HCT116 (cell line): Measurements from ENCODE around the gene EID2B. TPM values are rescaled to one million over a fixed set of nuclear protein-coding genes. Genes with fewer than 3 reads are reported as not detected.

Experiments used
- ATAC-seq: fragments of 200-7000 bp; cut with Tn5 transposase; 2 replicates; pipeline ENCODE4 v1.9.1; 2020; ENCODE audit warnings: mild to moderate bottlenecking, moderate library complexity
- BruUV-seq: library from RNA; stranded (reverse); fragments of 400-500 nt; replicated peaks from 2 replicates; lab custom pipeline; 2021; lab: Mats Ljungman, UMichigan
- CTCF ChIA-PET: fragments of 300-600 bp; sonication (Branson Sonifier 250); formaldehyde crosslinking; loops from one replicate; lab custom pipeline; 2021; ENCODE audit warnings: antibody characterized with exemption; lab: Charles Lee
- POLR2A ChIA-PET: fragments of 300-600, 350-600 bp; sonication (Branson Sonifier 250); formaldehyde crosslinking; loops from one replicate; lab custom pipeline; 2021; ENCODE audit warnings: antibody characterized with exemption; lab: Charles Lee
- RAD21 ChIA-PET, 2 experiments: fragments of 300-600 bp; sonication (Branson Sonifier 250); formaldehyde crosslinking; loops; one replicate each; lab custom pipeline; 2023; ENCODE audit warnings: low total read pairs in 2 of 2; ENCODE audit not compliant: uncharacterized antibody in 2 of 2, unreplicated experiment in 2 of 2, low non-redundant PET in 1 of 2; lab: Charles Lee
- DNase-seq: peaks from one replicate; pipeline ENCODE4 v3.0.0-alpha.2; 2010; ENCODE audit warnings: low read depth, low spot score
- H2AFZ ChIP-seq: fragments of 200-600 bp; shearing (Covaris generic), sonication (generic); 2 replicates; pipeline ENCODE4 v1.6.1; 2017; ENCODE audit warnings: low read depth, mixed run types, mixed read lengths, antibody characterized with exemption, low read length; ENCODE audit not compliant: poor library complexity, severe bottlenecking
- H3K27ac ChIP-seq: 2 replicates; pipeline ENCODE4 v1.5.1; 2012; ENCODE audit warnings: low read depth, low read length
- H3K27me3 ChIP-seq: fragments of 200-600 bp; sonication (generic); 2 replicates; pipeline ENCODE4 v1.6.1; 2016; ENCODE audit warnings: mixed run types, low read length, mixed read lengths; ENCODE audit not compliant: insufficient read depth
- H3K36me3 ChIP-seq, 2 experiments: fragments of 200-500 bp in 1 of 2; fragments of 200-600 bp in 1 of 2; sonication (Bioruptor generic) in 1 of 2; sonication (generic) in 1 of 2; 2 replicates each; pipeline versions ENCODE4 v1.5.1 to v1.6.1; 2014 to 2016; ENCODE audit warnings: low read length in 2 of 2, inconsistent platforms in 1 of 2, mixed read lengths in 1 of 2, mixed run types in 1 of 2; ENCODE audit not compliant: insufficient read depth in 2 of 2, control insufficient read depth in 1 of 2
- H3K4me1 ChIP-seq, 2 experiments: fragments of 200-600 bp in 1 of 2; sonication (generic) in 1 of 2; 2 replicates each; pipeline versions ENCODE4 v1.5.1 to v1.6.1; 2012 to 2017; ENCODE audit warnings: low read length in 2 of 2, inconsistent platforms in 1 of 2, mild to moderate bottlenecking in 1 of 2, mixed read lengths in 1 of 2, mixed run types in 1 of 2, moderate library complexity in 1 of 2; ENCODE audit not compliant: insufficient read depth in 2 of 2, control insufficient read depth in 1 of 2
- H3K4me2 ChIP-seq: fragments of 200-600 bp; sonication (generic); 2 replicates; pipeline ENCODE4 v1.6.1; 2017; ENCODE audit warnings: mixed run types, low read length, mixed read lengths
- H3K4me3 ChIP-seq, 2 experiments: fragments of 200-600 bp in 1 of 2; sonication (generic) in 1 of 2; replicated peaks in 1 of 2; 2 replicates each; pipeline ENCODE4 v1.5.1; 2011 to 2016; ENCODE audit warnings: low read length in 2 of 2, control low read depth in 1 of 2, low read depth in 1 of 2, mild to moderate bottlenecking in 1 of 2, mixed read lengths in 1 of 2, mixed run types in 1 of 2
- H3K79me2 ChIP-seq: fragments of 200-600 bp; sonication (generic); 2 replicates; pipeline ENCODE4 v1.6.1; 2017; ENCODE audit warnings: mild to moderate bottlenecking, mixed run types, low read length, moderate library complexity, mixed read lengths; ENCODE audit not compliant: insufficient read depth
- H3K9ac ChIP-seq: fragments of 200-600 bp; sonication (generic); 2 replicates; pipeline ENCODE4 v1.6.1; 2016; ENCODE audit warnings: low read length, mixed read lengths
- H3K9me2 ChIP-seq: fragments of 200-600 bp; sonication (generic), shearing (Covaris generic); 2 replicates; pipeline ENCODE4 v1.6.1; 2017; ENCODE audit warnings: mixed run types, mild to moderate bottlenecking, moderate library complexity; ENCODE audit not compliant: insufficient read depth
- H3K9me3 ChIP-seq, 2 experiments: fragments of 200-500 bp in 1 of 2; fragments of 200-600 bp in 1 of 2; sonication (Bioruptor generic) in 1 of 2; sonication (generic) in 1 of 2; 2 replicates each; pipeline ENCODE4 v1.6.1; 2014 to 2017; ENCODE audit warnings: low read length in 2 of 2, mixed read lengths in 2 of 2, inconsistent platforms in 1 of 2, low read depth in 1 of 2, mild to moderate bottlenecking in 1 of 2, mixed run types in 1 of 2, moderate library complexity in 1 of 2; ENCODE audit not compliant: control insufficient read depth in 1 of 2, insufficient read depth in 1 of 2
- H4K20me1 ChIP-seq: fragments of 200-600 bp; sonication (generic), shearing (Covaris generic); 2 replicates; pipeline ENCODE4 v1.6.1; 2017; ENCODE audit warnings: mixed run types, mild to moderate bottlenecking, moderate library complexity; ENCODE audit not compliant: insufficient read depth
- ATF3 ChIP-seq: IDR thresholded peaks from 2 replicates; pipeline ENCODE4 v1.6.1; 2012
- CEBPB ChIP-seq: IDR thresholded peaks from 2 replicates; pipeline ENCODE4 v1.6.1; 2012; ENCODE audit warnings: low read depth
- EZH2 ChIP-seq: fragments of 200-600 bp; sonication (generic); IDR thresholded peaks from 2 replicates; pipeline ENCODE4 v1.6.1; 2017; ENCODE audit warnings: antibody characterized with exemption, mixed run types
- FOSL1 ChIP-seq: IDR thresholded peaks from 2 replicates; pipeline ENCODE4 v1.6.1; 2012; ENCODE audit warnings: low read depth
- REST ChIP-seq: IDR thresholded peaks from 2 replicates; pipeline ENCODE4 v1.6.1; 2012; ENCODE audit warnings: low read depth
- intact Hi-C: fragments of 100-400 bp; cut with micrococcal nuclease; formaldehyde crosslinking; loops from 2 replicates; pipeline ENCODE4 v1.10.0; 2022
- total RNA-seq: library from RNA; stranded (reverse); gene quantifications from one replicate; pipeline ENCODE4 v1.2.1, GENCODE V29; 2021; ENCODE audit not compliant: unreplicated experiment

The EID2B gene
- total RNA-seq, 1 experiment from 2014 or later: 1.2 TPM

DNA sequence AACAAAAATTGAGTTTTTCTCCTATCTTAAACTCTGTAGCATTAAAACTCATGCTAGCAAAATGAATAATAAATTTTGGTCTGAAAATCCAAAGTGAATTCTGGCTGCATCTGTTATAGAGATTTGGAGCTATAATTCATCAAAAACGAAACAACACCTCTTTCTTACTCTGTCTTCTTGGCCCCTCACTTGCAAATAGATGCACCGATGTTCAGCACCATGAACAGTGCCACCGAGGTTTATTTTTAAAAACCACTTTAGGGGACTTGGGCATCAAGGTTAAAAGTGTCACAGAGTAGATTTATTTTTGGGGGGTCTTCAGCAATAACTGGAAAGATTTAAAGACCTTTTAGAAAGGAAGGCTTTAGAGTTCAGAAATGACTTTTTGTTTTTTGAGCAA, 33.4 kb upstream of the EID2B start:
- Histone ChIP-seq H3K9ac (no peak overlapping the region), H3K9me2 (no peaks in the 10 kb centered on the region), H4K20me1 (no peaks in the 10 kb centered on the region), H3K27me3 (peaks cover 26% of the 10 kb centered on the region), H3K79me2 (no peaks in the 10 kb centered on the region), H3K4me1 (peaks cover 0 to 8% of the 10 kb centered on the region in 2 experiments; a peak in 2 of 4 replicates), H3K27ac (no peak overlapping the region), H3K9me3 (no peaks in the 10 kb centered on the region), H3K4me2 (no peak overlapping the region), H3K4me3 (no peak overlapping the region), H2AFZ (no peak overlapping the region), H3K36me3 (no peaks in the 10 kb centered on the region)
- TF ChIP-seq FOSL1 (no peak), ATF3 (no peak), CEBPB (no peak), REST (peak; percentile 38; the same call in 1 of the 2 replicates)
- POLR2A ChIA-PET: no interaction called here
- no peak for DNase-seq
- BruUV-seq: no TSS peak
- RAD21 ChIA-PET: no interaction called here
- ATAC-seq: no peak
- intact Hi-C loops: loop anchor here (10.0 kb wide), 1 partner anchor 49 kb away; no protein-coding TSS in a partner anchor
- CTCF ChIA-PET: no interaction called here

GRCh38 chr19:39563408-39563807, 30.8 kb upstream of the EID2B start:
- peak; percentile 12 for DNase-seq

More at GRCh38 chr19:39563408-39563807, 30.8 kb upstream of the EID2B start:
- peaks cover 0 to 8% of the 10 kb centered on the region in 2 experiments; a peak in 2 of 4 replicates for H3K4me1 ChIP-seq
- no peaks in the 10 kb centered on the region for H3K9me3 ChIP-seq
- TF ChIP-seq FOSL1 (0 out of 2 replicates have a peak, but pooled peaks have one; percentile 17), EZH2 (no peak)
- TF ChIP-seq, all 23 proteins: peak for 1
- H3K27ac ChIP-seq: no peak overlapping the region
- CTCF ChIA-PET: no interaction called here
- POLR2A ChIA-PET: no interaction called here
- H3K79me2 ChIP-seq: no peaks in the 10 kb centered on the region
- no peaks in the 10 kb centered on the region for H3K9me2 ChIP-seq
- peak overlapping the region; percentile 32 for H3K4me2 ChIP-seq
- peak; percentile 60 for ATAC-seq
- intact Hi-C loops: loop anchor here (10.0 kb wide), 1 partner anchor 51 kb away; no protein-coding TSS in a partner anchor
- H4K20me1 ChIP-seq: no peaks in the 10 kb centered on the region
- H2AFZ ChIP-seq: no peak overlapping the region
- BruUV-seq: no TSS peak
- H3K36me3 ChIP-seq: no peaks in the 10 kb centered on the region
- H3K4me3 ChIP-seq: no peak overlapping the region
- peaks cover 24% of the 10 kb centered on the region; the same call in 1 of the 2 replicates for H3K27me3 ChIP-seq
- RAD21 ChIA-PET: no interaction called here
- H3K9ac ChIP-seq: no peak overlapping the region
